GF-D8 (cell line): ENCODE results near the gene GLIS1.
A peak's percentile ranks its signal among the peaks of the same experiment; 100 is the strongest.

Experiments used
- DNase-seq: peaks from one replicate; lab custom pipeline; 2025; lab: John Stamatoyannopoulos, UW

GLIS1 gene

GRCh38 chr1:53580739-53581475 lies 158.1 kb downstream of the GLIS1 start:
- DNase-seq = no peak

- no peak for DNase-seq
These were observed 159.0 kb downstream of the GLIS1 start for GRCh38 chr1:53580009-53580400.

GRCh38 chr1:53579221-53580008 lies 159.5 kb downstream of the GLIS1 start:
- no peak for DNase-seq

GRCh38 chr1:53578358-53578757 lies 160.6 kb downstream of the GLIS1 start:
- DNase-seq = no peak

GRCh38 chr1:53577761-53578100 lies 161.2 kb downstream of the GLIS1 start:
- DNase-seq = no peak

- DNase-seq = no peak
These were observed 161.9 kb downstream of the GLIS1 start for GRCh38 chr1:53576866-53577760.

- DNase-seq = no peak
These were observed 162.6 kb downstream of the GLIS1 start for GRCh38 chr1:53576381-53576801.

GRCh38 chr1:53575955-53576320 lies 163.0 kb downstream of the GLIS1 start:
- no peak for DNase-seq

- DNase-seq = no peak
These were observed 163.6 kb downstream of the GLIS1 start for GRCh38 chr1:53575141-53575954.

GRCh38 chr1:53574621-53575020 lies 164.3 kb downstream of the GLIS1 start:
- DNase-seq = no peak

- no peak for DNase-seq
These were observed 165.0 kb downstream of the GLIS1 start for GRCh38 chr1:53573931-53574330.

GRCh38 chr1:53573522-53573921 lies 165.4 kb downstream of the GLIS1 start:
- no peak for DNase-seq

- no peak for DNase-seq
These were observed 166.2 kb downstream of the GLIS1 start for GRCh38 chr1:53572815-53573173.

- no peak for DNase-seq
These were observed 166.7 kb downstream of the GLIS1 start for GRCh38 chr1:53572065-53572814.

- DNase-seq = peak; percentile 18
These were observed 170.4 kb downstream of the GLIS1 start for GRCh38 chr1:53568540-53568939.

GRCh38 chr1:53567851-53568250 lies 171.1 kb downstream of the GLIS1 start:
- DNase-seq = no peak

- no peak for DNase-seq
These were observed 171.5 kb downstream of the GLIS1 start for GRCh38 chr1:53567450-53567849.

GRCh38 chr1:53563611-53564010 lies 175.4 kb downstream of the GLIS1 start:
- DNase-seq = no peak

- no peak for DNase-seq
These were observed 176.0 kb downstream of the GLIS1 start for GRCh38 chr1:53562981-53563379.

- no peak for DNase-seq
These were observed 176.5 kb downstream of the GLIS1 start for GRCh38 chr1:53562291-53562980.
